Esophagus muscularis mucosa (tissue), 3 donors: ENCODE results near the gene DDR1.

Source experiments
- POLR2A ChIP-seq: fragments of 450-650 bp; IDR thresholded peaks from one replicate; pipeline ENCODE4 v1.6.1; 2017; ENCODE audit warnings: antibody characterized with exemption, moderate library complexity, mild to moderate bottlenecking, low read depth
- POLR2AphosphoS5 ChIP-seq, 2 donors: sonication (generic); formaldehyde crosslinking; IDR thresholded peaks; one replicate each; pipeline ENCODE4 v1.6.1; 2017; ENCODE audit warnings: antibody characterized with exemption in 2 of 2
- TF ChIP-seq, protein P1 (sequence below), 3 experiments: fragments of 200-600 bp in 2 of 3; fragments of 450-650 bp in 1 of 3; sonication (generic) in 2 of 3; IDR thresholded peaks; one replicate each; pipeline ENCODE4 v1.5.1; 2017 to 2019; ENCODE audit warnings: antibody characterized with exemption in 3 of 3, mild to moderate bottlenecking in 2 of 3, moderate library complexity in 1 of 3

DNA sequence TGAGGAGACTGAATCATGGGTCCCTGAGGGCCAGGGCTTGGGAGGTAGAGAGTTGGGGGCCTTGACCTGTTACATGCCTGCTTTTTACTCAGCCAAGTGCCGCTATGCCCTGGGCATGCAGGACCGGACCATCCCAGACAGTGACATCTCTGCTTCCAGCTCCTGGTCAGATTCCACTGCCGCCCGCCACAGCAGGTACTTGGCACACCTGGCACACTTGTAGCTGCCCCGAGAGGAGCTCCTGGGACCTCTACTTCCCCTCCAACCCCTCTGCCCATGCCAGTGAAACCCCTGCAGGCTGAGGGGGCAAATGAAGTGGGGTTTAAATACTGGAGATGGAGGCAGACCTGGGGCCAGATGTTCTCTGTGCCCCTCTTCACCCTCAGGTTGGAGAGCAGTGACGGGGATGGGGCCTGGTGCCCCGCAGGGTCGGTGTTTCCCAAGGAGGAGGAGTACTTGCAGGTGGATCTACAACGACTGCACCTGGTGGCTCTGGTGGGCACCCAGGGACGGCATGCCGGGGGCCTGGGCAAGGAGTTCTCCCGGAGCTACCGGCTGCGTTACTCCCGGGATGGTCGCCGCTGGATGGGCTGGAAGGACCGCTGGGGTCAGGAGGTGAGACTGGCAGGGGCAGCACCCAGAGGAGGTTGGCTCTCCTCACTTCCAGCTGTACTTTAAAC is 4.6 kb downstream of the DDR1 start:
- TF ChIP-seq POLR2A (no peak), POLR2AphosphoS5 (IDR thresholded peaks at IDR 0.05) (no peak)
- TF ChIP-seq, protein P1, sequence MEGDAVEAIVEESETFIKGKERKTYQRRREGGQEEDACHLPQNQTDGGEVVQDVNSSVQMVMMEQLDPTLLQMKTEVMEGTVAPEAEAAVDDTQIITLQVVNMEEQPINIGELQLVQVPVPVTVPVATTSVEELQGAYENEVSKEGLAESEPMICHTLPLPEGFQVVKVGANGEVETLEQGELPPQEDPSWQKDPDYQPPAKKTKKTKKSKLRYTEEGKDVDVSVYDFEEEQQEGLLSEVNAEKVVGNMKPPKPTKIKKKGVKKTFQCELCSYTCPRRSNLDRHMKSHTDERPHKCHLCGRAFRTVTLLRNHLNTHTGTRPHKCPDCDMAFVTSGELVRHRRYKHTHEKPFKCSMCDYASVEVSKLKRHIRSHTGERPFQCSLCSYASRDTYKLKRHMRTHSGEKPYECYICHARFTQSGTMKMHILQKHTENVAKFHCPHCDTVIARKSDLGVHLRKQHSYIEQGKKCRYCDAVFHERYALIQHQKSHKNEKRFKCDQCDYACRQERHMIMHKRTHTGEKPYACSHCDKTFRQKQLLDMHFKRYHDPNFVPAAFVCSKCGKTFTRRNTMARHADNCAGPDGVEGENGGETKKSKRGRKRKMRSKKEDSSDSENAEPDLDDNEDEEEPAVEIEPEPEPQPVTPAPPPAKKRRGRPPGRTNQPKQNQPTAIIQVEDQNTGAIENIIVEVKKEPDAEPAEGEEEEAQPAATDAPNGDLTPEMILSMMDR (IDR thresholded peaks at IDR 0.05), result no peak
